COLO829 (cell line): Measurements from ENCODE around the gene RFXANK.
"Not testable (repeated sequence)": the region's sequence is repeated elsewhere in the genome, so short reads cannot be mapped to it uniquely, and the experiment has no call there.

Experiments
- DNase-seq: peaks from one replicate; pipeline ENCODE4 v3.0.0; 2012; ENCODE audit warnings: low spot score

RFXANK gene

GRCh38 chr19:19170053-19170872 is 21.8 kb upstream of the RFXANK start, which contains the start of gene MEF2B:
Gene MEF2B (minus strand): TSS chr19:19170263. CDS start chr19:19150735, 19,528 bp downstream.
- peak; percentile 93 for DNase-seq

DNA sequence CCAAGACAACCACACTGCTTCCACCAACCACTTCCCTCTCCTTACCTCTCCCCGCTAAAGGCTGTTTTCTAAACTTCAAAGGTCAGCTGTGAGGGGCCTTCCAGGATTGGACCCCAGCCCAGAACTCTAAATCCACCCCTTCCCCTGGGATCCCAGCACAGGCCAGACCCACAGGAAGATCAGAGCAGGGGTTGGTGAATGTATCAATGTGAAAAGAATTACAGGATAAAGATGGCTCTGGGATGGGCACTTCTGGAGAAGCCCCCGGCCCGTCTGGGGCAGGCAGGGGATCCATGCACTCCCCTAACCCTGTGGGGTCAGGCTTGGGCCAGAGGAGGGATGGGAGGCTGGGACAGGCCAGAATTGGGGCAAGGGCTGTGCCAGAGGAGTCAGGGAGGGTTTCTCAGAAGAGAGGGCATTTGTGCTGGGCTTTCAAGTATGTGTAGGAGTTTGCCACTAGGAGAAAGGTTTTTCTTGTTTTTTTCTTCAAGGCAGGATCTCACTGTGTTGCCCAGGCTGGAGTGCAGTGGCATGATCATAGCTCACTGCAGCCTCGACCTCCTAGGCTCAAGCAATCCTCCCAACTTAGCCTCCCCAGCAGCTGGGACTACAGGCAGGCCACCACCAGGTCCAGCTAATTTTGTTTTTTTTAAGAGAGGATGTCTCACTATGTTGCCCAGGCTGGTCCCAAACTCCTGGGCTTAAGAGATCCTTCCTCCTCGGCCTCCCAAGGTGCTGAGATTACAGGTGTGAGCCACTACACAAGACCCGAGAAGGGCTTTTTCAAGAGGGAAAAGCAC is 21.0 kb upstream of the RFXANK start:
- DNase-seq: no peak

GRCh38 chr19:19171821-19172532 is 20.1 kb upstream of the RFXANK start:
- no peak for DNase-seq

DNA sequence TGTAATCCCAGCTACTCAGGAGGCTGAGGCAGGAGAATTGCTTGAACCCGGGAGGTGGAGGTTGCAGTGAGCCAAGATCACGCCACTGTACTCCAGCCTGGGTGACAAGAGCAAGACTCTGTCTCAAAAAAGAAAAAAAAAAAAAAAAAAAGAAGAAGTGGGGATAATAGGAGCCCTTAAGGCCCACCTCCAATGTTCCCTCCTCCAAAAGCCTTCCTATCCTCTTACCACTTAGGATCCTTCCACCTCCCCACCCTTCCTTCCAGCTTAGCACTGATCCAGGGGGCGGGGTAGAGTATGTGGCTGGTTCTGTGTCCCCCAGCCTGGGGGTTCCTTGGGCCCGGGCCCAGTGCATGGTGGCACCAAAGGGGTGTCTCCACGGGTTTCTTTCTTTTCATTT is 18.8 kb upstream of the RFXANK start:
- not testable (repeated sequence) for DNase-seq

GRCh38 chr19:19176950-19177349 is 15.1 kb upstream of the RFXANK start:
- DNase-seq: no peak

DNA sequence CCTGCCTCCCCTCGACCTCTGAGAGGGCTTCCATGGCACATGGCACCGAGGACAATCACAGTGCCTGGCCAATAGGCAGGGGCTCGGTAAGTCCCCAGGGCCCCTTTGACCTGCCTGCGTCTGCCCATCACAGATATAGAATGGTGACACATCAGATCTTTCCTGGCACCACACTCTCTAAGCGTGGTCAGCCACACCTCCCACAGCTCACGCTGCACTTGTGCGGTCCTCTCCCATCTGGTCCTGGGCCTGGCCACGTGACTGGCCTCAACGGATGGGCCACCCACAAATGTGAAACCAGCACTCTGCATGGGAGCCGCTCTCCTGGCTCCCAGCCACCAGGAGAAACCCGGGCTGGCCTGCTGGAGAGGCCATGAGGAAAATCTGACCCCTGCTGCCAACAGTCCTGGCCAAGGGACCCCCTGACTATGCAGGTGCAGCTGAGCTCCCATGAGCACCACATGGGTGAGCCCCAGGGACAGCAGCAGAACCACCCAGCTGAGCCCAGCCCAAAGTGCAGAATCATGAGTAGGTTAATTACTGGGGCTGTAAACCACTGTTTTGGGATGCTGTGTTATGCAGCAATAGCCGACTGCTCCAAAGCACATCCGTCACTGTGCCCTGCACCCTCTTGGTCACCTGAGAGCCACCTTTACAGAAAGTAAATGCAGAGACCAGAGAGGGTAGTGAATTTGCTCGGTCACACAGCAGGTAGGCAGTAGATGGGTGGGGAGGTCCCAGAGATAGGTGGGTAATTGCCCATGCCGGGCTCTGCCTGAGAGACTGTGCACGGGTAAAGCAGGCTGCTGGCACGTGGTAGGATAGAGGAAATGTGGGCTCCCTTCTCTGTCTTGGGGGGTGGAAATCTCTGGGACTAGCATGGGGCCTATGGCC is 12.3 kb upstream of the RFXANK start:
- no peak for DNase-seq

GRCh38 chr19:19181488-19181998 is 10.5 kb upstream of the RFXANK start:
- DNase-seq: no peak

DNA sequence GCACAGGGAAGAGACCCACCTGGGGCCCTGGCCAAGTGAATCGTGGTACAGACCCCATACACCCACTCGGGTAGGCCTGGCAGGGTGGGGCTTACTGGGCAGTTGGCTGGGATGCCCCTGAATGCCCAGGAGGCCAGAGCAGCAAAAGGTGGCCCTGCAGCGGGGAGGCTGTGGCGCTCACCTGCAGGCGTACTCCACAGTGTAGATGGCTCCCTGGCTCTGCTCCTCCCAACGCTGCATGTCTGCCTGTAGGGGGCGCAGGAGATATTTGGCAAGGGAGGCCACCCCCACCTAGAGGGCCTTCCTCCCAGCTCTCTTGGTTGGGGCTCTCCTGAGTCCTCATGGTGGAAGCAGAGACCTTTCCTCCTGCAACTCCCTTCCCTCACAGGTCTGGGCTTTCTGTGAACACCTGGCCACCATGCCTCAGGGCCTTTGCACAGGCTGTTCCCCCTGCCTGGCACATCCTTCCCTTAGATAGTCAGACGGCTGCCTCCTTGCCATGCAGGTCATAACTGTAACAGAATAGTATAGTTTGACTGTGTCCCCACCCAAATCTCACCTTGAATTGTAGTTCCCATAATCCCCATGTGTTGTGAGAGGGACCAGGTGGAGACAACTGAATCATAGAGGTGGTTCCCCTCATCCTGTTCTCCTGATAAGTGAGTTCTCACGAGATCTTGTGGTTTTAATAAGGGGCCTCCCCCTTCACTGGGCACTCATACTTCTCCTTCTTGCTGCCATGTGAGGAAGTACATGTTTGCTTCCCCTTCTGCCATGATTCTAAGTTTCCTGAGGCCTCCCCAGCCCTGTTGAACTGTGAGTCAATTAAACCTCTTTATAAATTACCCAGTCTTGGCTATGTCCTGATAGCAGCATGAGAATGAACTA is 6.0 kb upstream of the RFXANK start:
- DNase-seq: no peak

DNA sequence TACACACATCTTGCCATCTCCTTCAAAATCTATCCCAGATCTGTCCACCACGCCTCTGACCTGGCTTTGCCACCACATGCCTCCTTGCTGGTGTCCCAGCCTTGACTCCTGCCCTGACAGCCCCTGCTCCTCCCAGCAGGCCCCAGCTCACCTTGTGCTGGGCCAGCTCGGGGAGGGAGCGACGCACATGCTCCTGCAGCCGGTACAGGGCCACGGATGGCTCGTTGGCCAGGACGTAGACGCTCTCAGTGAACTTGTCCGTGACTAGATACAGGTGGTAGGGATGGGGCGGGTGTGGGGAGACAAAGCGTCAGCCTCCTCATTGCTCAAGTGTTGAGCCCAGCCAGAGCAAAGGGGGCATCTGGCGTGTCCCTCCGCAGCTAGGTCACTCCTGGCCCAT is 5.3 kb upstream of the RFXANK start:
- DNase-seq: no peak

GRCh38 chr19:19191768-19192077 is 335 bp upstream of the RFXANK start:
- no peak for DNase-seq

GRCh38 chr19:19192910-19193423 is 909 bp downstream of the RFXANK start:
- no peak for DNase-seq

DNA sequence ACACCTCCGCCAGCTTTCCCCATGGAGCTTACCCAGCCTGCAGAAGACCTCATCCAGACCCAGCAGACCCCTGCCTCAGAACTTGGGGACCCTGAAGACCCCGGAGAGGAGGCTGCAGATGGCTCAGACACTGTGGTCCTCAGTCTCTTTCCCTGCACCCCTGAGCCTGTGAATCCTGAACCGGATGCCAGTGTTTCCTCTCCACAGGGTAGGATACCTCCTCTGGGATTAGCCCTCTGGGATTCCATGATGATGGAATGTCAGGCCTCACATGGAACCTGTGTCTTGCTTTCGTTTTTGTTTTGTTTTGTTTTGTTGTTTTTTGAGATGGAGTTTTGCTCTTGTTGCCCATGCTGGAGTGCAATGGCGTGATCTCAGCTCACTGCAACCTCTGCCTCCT is 1.9 kb downstream of the RFXANK start:
- DNase-seq: no peak

- DNase-seq: no peak
These were observed 9.9 kb downstream of the RFXANK start for GRCh38 chr19:19201697-19202630.

- no peak for DNase-seq
These were observed 10.6 kb downstream of the RFXANK start for GRCh38 chr19:19202707-19203011.

DNA sequence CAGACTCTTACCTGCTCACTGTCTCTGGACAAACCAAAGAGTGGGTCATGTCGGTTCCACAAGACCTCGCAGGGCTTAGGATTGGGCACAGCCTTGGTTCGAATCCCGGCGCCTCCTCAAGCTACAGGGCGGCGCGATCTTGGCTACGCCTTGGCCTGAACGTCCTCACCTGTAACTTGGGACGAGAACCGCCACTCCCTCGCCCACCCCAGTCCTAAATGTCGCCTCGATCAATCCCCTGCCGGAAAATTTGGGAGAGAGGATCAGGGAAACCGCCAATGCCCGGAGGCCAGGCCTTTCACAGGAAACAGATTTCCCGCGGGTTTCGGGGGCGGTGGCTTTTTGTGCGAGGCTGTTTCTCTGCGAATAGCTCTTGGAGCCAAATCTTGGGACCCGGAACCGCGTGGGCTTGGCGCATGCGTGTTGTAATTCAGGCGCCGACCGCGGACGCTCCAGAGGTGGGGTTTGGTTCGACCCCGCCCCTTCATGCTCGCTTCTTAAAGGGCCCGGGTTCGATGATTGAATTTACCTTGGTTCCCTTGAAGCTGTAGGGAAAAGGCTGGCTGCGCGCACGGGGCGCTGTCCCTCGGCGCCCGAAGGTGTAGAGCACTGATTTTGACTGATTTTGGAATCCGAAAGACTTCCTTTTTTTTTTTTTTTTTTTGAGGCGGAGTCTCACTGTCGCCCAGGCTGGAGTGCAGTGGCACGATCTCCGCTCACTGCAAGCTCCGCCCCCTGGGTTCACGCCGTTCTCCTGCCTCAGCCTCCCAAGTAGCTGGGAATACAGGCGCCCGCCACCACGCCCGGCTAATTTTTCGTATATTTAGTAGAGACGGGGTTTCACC is 11.2 kb downstream of the RFXANK start, which contains the start of gene NR2C2AP:
TSS of gene NR2C2AP (minus strand) at position 403 of the 845 bp plus-strand sequence. CDS start at position 49, 354 bp downstream.
- DNase-seq: peak; percentile 98

GRCh38 chr19:19204181-19204580 is 12.1 kb downstream of the RFXANK start:
- no peak for DNase-seq

DNA sequence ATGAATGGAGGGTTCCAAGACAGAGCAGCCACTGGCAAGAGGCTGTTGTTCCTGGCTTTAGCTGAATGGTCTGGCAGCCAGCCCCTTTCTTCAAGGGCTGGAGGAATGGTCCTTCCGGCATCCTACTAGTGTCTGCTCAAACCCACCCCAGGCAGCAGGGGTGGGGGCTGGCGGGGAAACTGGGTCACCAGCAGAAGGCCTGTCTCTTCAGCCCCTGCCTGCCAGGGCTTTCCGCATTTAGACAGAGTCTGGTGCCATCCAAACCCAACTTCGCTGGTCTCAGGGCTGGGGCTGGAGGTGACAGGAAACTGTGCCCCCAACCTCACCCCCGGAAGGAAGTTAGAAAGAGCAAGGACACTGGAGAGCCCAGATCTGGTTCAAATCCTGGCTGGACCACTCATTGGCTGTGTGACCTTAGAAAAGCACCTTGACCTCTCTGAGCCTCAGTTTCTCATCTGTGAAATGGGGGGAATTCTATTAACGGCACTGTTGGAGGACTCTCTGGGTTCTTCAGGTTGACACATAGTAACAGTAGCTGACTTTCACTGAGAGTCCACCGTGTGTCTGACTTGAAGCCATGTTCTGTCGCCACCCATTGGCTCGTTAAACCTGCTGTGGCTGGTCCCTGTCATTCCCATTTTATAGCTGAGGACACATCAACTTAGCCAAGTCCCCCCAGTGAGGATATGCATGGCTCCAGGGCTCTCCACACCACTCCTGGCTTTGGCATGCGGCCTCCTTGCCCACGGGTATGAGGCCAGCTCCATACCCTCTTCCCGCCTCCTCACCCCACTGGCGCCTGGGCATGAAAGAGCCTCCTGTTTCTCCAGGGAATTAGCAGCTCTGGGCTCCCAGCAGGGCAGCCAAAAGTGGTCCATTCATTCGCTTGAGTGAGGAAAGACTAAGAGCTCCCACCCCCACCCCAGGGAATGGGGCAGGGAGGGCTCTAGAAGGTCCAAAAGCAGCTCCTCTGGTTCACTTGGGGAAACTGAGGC is 13.7 kb downstream of the RFXANK start:
- peak; percentile 82 for DNase-seq
